NCI-H82 (cell line): ENCODE results near the gene EXOC6B.

Experiments
- DNase-seq: peaks from one replicate; lab custom pipeline; 2025; lab: John Stamatoyannopoulos, UW

EXOC6B gene

GRCh38 chr2:72132981-72133720 is 692.7 kb downstream of the EXOC6B start:
- DNase-seq, result no peak

- DNase-seq, result no peak
Observed at GRCh38 chr2:72131916-72132841, 693.7 kb downstream of the EXOC6B start.

GRCh38 chr2:72131371-72131891 is 694.4 kb downstream of the EXOC6B start:
- DNase-seq, result no peak

GRCh38 chr2:72130659-72131360 is 695.0 kb downstream of the EXOC6B start:
- no peak for DNase-seq

- DNase-seq, result no peak
Observed at GRCh38 chr2:72129681-72130340, 696.0 kb downstream of the EXOC6B start.

- no peak for DNase-seq
Observed at GRCh38 chr2:72128843-72129227, 697.0 kb downstream of the EXOC6B start.

GRCh38 chr2:72128059-72128842 is 697.6 kb downstream of the EXOC6B start:
- no peak for DNase-seq

GRCh38 chr2:72127401-72128058 is 698.3 kb downstream of the EXOC6B start:
- no peak for DNase-seq

GRCh38 chr2:72126186-72127100 is 699.4 kb downstream of the EXOC6B start:
- DNase-seq, result no peak
